Caco-2 (cell line): ENCODE data around the gene CCDC30. TPM values are rescaled to one million over a fixed set of nuclear protein-coding genes. Genes with fewer than 3 reads are reported as not detected.

Experiments used
- BruUV-seq: library from RNA; stranded (reverse); fragments of 400-500 nt; replicated peaks from 2 replicates; lab custom pipeline; 2021; lab: Mats Ljungman, UMichigan
- CTCF ChIA-PET: fragments of 300-600 bp; sonication (Branson Sonifier 250); formaldehyde crosslinking; loops from one replicate; lab custom pipeline; 2022; ENCODE audit warnings: antibody characterized with exemption; lab: Charles Lee
- POLR2A ChIA-PET: fragments of 300-600 bp; sonication (Branson Sonifier 250); formaldehyde crosslinking; loops from one replicate; lab custom pipeline; 2022; ENCODE audit warnings: antibody characterized with exemption; lab: Charles Lee
- DNase-seq, 2 experiments: peaks; one replicate each; pipeline versions ENCODE4 v3.0.0 to v3.0.0-alpha.2; 2020 to 2022
- H3K27me3 ChIP-seq: replicated peaks from 2 replicates; pipeline ENCODE4 v1.6.0; 2011; ENCODE audit warnings: low read length; ENCODE audit not compliant: control insufficient read depth, insufficient read depth
- H3K36me3 ChIP-seq: 2 replicates; pipeline ENCODE4 v1.5.1; 2011; ENCODE audit warnings: low read length; ENCODE audit not compliant: control insufficient read depth, insufficient read depth
- H3K4me1 ChIP-seq: fragments of 250-450 bp; sonication (Bioruptor Pico); 2 replicates; pipeline ENCODE4 v1.5.1; 2020; ENCODE audit warnings: mild to moderate bottlenecking
- H3K4me3 ChIP-seq: 2 replicates; pipeline ENCODE4 v1.5.1; 2011; ENCODE audit warnings: low read depth, mild to moderate bottlenecking, control low read depth, low read length
- H3K9me3 ChIP-seq: fragments of 250-450 bp; sonication (Bioruptor Pico); 2 replicates; pipeline ENCODE4 v1.5.1; 2020; ENCODE audit warnings: mild to moderate bottlenecking, moderate library complexity
- H3K27ac Mint-ChIP-seq: one replicate; pipeline ENCODE4 v1.8.0; 2022; ENCODE audit warnings: mixed read lengths; ENCODE audit not compliant: unreplicated experiment
- H3K27me3 Mint-ChIP-seq: one replicate; pipeline ENCODE4 v1.8.0; 2022; ENCODE audit warnings: mixed read lengths; ENCODE audit not compliant: insufficient read depth, unreplicated experiment
- H3K36me3 Mint-ChIP-seq: one replicate; pipeline ENCODE4 v1.8.0; 2022; ENCODE audit warnings: mild to moderate bottlenecking, mixed read lengths; ENCODE audit not compliant: insufficient read depth, unreplicated experiment
- H3K4me1 Mint-ChIP-seq: one replicate; pipeline ENCODE4 v1.8.0; 2022; ENCODE audit warnings: low read depth, mixed read lengths; ENCODE audit not compliant: unreplicated experiment
- H3K4me3 Mint-ChIP-seq: one replicate; pipeline ENCODE4 v1.8.0; 2022; ENCODE audit warnings: mild to moderate bottlenecking, moderate library complexity, mixed read lengths; ENCODE audit not compliant: unreplicated experiment
- H3K9me3 Mint-ChIP-seq: one replicate; pipeline ENCODE4 v1.8.0; 2022; ENCODE audit warnings: mixed read lengths; ENCODE audit not compliant: unreplicated experiment
- CTCF ChIP-seq, 2 experiments: fragments of 200-600 bp in 1 of 2; IDR thresholded peaks; 1 replicate in 1 of 2; 2 replicates in 1 of 2; pipeline versions ENCODE4 v1.5.1 to v1.8.0; 2011 to 2022; ENCODE audit warnings: antibody characterized with exemption in 1 of 2, control low read depth in 1 of 2, inconsistent platforms in 1 of 2, low read depth in 1 of 2, low read length in 1 of 2, mild to moderate bottlenecking in 1 of 2, moderate library complexity in 1 of 2; ENCODE audit not compliant: insufficient read depth in 1 of 2, severe bottlenecking in 1 of 2, unreplicated experiment in 1 of 2
- intact Hi-C: fragments of 100-400 bp; cut with micrococcal nuclease; formaldehyde crosslinking; loops from one replicate; pipeline ENCODE4 v1.10.0; 2022; ENCODE audit not compliant: unreplicated experiment
- total RNA-seq: library from RNA; stranded (reverse); gene quantifications from 2 replicates; pipeline ENCODE4 v1.2.3, GENCODE V29; 2022

Gene CCDC30
- total RNA-seq, 1 experiment from 2014 or later: 1.3 TPM

- H3K9me3 ChIP-seq: no peaks in the 10 kb centered on the region
- intact Hi-C loops: loop anchor here (1.0 kb wide), 1 partner anchor 24 kb away; the partner anchor contains the start of gene YBX1
- DNase-seq: peak; percentile 93
- H3K9me3 Mint-ChIP-seq: no peaks in the 10 kb centered on the region
- peak within 1 kb of the TSS; percentile 93 for H3K27ac Mint-ChIP-seq
- ChIA-PET CTCF (interaction anchor here (0.5 to 0.7 kb wide), 4 partner anchors 10 to 485 kb away, joined by 3 to 6 read pairs (median 4); partner anchors contain the start of gene YBX1), POLR2A (interaction anchor here (0.6 to 1.4 kb wide), 6 partner anchors 12 to 1161 kb away, joined by 3 to 17 read pairs (median 4); partner anchors contain the start of genes C1orf50, P3H1 and YBX1)
- no peak for TF ChIP-seq CTCF (IDR thresholded peaks at IDR 0.05; ENCODE audit: insufficient read depth in 1 of 2, low read depth in 1 of 2, low read length in 1 of 2, severe bottlenecking in 1 of 2, unreplicated experiment in 1 of 2)
- H3K36me3 Mint-ChIP-seq: peaks cover 24% of the 10 kb centered on the region
- H3K4me1 ChIP-seq: peaks cover 4% of the 10 kb centered on the region; the same call in 1 of the 2 replicates
- peak within 1 kb of the TSS; percentile 99 for H3K4me3 Mint-ChIP-seq
- peaks cover 6% of the 10 kb centered on the region for H3K4me1 Mint-ChIP-seq
- H3K36me3 ChIP-seq: 0 out of 2 replicates have a peak, but pooled peaks cover 1% of the 10 kb centered on the region
- BruUV-seq: TSS peak; percentile 52
- peak within 1 kb of the TSS; percentile 88 for H3K4me3 ChIP-seq
- no peaks in the 10 kb centered on the region for H3K27me3 ChIP-seq
- H3K27me3 Mint-ChIP-seq: no peaks in the 10 kb centered on the region
Measured at GRCh38 chr1:42657981-42658876, 195.1 kb downstream of the CCDC30 start, which contains the start of gene PPIH. Gene PPIH (plus strand): TSS chr1:42658423. CDS start chr1:42658447, 24 bp downstream.

DNA sequence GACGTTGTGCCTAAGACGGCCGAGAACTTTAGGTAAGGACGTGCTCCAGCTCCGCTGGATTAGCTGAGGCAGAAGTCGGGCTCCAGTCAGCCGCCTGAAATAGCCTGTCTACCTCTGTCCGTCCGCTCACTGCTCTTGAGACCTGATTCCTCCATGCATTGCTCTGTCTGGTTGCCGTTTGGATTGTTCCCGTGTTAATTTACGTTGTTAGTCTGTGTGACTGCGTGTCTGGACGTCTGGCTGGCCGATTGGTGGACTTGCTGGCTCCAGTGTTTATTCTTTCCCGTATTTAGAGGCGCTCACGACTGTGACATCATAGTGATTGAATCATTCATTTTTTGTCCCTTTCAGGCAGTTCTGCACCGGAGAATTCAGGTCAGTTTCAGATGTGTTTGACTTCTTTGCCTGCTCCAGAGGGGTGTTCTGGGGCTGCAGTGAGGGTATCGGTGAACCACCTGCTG lies 195.8 kb downstream of the CCDC30 start:
- ChIA-PET POLR2A (interaction anchor here (0.6 to 1.4 kb wide), 2 partner anchors 24 to 108 kb away, joined by 3 to 17 read pairs; partner anchors contain the start of genes C1orf50, P3H1 and YBX1), CTCF (interaction anchor here (0.5 to 0.7 kb wide), 2 partner anchors 23 to 72 kb away, joined by 4 to 6 read pairs; partner anchors contain the start of gene YBX1)

More for the DNA sequence above, 195.8 kb downstream of the CCDC30 start:
- Mint-ChIP-seq H3K4me3 (peak overlapping the region; percentile 99), H3K27ac (peak overlapping the region; percentile 93), H3K27me3 (no peaks in the 10 kb centered on the region), H3K4me1 (peaks cover 6% of the 10 kb centered on the region), H3K36me3 (peaks cover 30% of the 10 kb centered on the region), H3K9me3 (no peaks in the 10 kb centered on the region)
- no peaks in the 10 kb centered on the region for H3K9me3 ChIP-seq
- no peaks in the 10 kb centered on the region for H3K27me3 ChIP-seq
- DNase-seq: no peak
- peak overlapping the region; percentile 88 for H3K4me3 ChIP-seq
- H3K36me3 ChIP-seq: 0 out of 2 replicates have a peak, but pooled peaks cover 1% of the 10 kb centered on the region
- H3K4me1 ChIP-seq: peaks cover 4% of the 10 kb centered on the region; the same call in 1 of the 2 replicates
- no peak for TF ChIP-seq CTCF (IDR thresholded peaks at IDR 0.05; ENCODE audit: insufficient read depth in 1 of 2, low read depth in 1 of 2, low read length in 1 of 2, severe bottlenecking in 1 of 2, unreplicated experiment in 1 of 2)
- intact Hi-C loops: loop anchor here (1.0 kb wide), 1 partner anchor 23 kb away; the partner anchor contains the start of gene YBX1
- BruUV-seq: no TSS peak
